DOHH2 (cell line): Measurements from ENCODE around the gene AP4B1.
"Not testable (repeated sequence)": the region's sequence is repeated elsewhere in the genome, so short reads cannot be mapped to it uniquely, and the experiment has no call there.

ENCODE experiments used
- H3F3A ChIP-seq: fragments of 200-600 bp; sonication (generic), shearing (Covaris generic); 2 replicates; pipeline ENCODE4 v1.6.0; 2016; ENCODE audit warnings: antibody characterized with exemption, mild to moderate bottlenecking; ENCODE audit not compliant: control insufficient read depth, insufficient read depth
- H3K27ac ChIP-seq: fragments of 200-600 bp; sonication (generic); 2 replicates; pipeline ENCODE4 v1.5.1; 2014; ENCODE audit warnings: low read depth, mild to moderate bottlenecking, low read length, moderate library complexity
- H3K27me3 ChIP-seq: fragments of 200-600 bp; sonication (generic); 2 replicates; pipeline ENCODE4 v1.6.1; 2014; ENCODE audit warnings: mild to moderate bottlenecking, low read length, mixed read lengths; ENCODE audit not compliant: control insufficient read depth
- H3K36me3 ChIP-seq: fragments of 200-600 bp; sonication (generic); 2 replicates; pipeline ENCODE4 v1.6.1; 2014; ENCODE audit warnings: mild to moderate bottlenecking, low read length, moderate library complexity, mixed read lengths; ENCODE audit not compliant: control insufficient read depth
- H3K4me1 ChIP-seq: fragments of 200-600 bp; sonication (generic); 2 replicates; pipeline ENCODE4 v1.6.1; 2014; ENCODE audit warnings: mild to moderate bottlenecking, low read length, mixed read lengths; ENCODE audit not compliant: control insufficient read depth
- H3K4me2 ChIP-seq: fragments of 200-600 bp; sonication (generic); 2 replicates; pipeline ENCODE4 v1.6.0; 2014; ENCODE audit warnings: mild to moderate bottlenecking, low read length, moderate library complexity
- H3K4me3 ChIP-seq: fragments of 200-600 bp; sonication (generic); 2 replicates; pipeline ENCODE4 v1.5.1; 2014; ENCODE audit warnings: mild to moderate bottlenecking, low read length, mixed read lengths
- H3K79me2 ChIP-seq: fragments of 200-600 bp; sonication (generic); 2 replicates; pipeline ENCODE4 v1.6.1; 2014; ENCODE audit warnings: mild to moderate bottlenecking, low read length, mixed read lengths; ENCODE audit not compliant: control insufficient read depth
- H3K9me2 ChIP-seq: fragments of 200-600 bp; sonication (generic); replicated peaks from 2 replicates; pipeline ENCODE4 v1.6.1; 2014; ENCODE audit warnings: mild to moderate bottlenecking, low read length, mixed read lengths; ENCODE audit not compliant: control insufficient read depth
- H3K9me3 ChIP-seq: fragments of 200-600 bp; sonication (generic); 2 replicates; pipeline ENCODE4 v1.6.1; 2014; ENCODE audit warnings: antibody characterized with exemption, low read length, mixed read lengths; ENCODE audit not compliant: control insufficient read depth, insufficient read depth
- H4K20me1 ChIP-seq: fragments of 200-600 bp; sonication (generic); 2 replicates; pipeline ENCODE4 v1.6.0; 2014; ENCODE audit warnings: low read depth, mild to moderate bottlenecking, antibody characterized with exemption, low read length, moderate library complexity; ENCODE audit not compliant: control insufficient read depth, insufficient read depth
- EZH2phosphoT487 ChIP-seq: fragments of 200-600 bp; sonication (generic); IDR thresholded peaks from 2 replicates; pipeline ENCODE4 v1.6.1; 2017; ENCODE audit warnings: borderline replicate concordance, mild to moderate bottlenecking, antibody characterized with exemption, low read length, moderate library complexity, mixed read lengths
- TF ChIP-seq, protein P1 (sequence below): fragments of 200-600 bp; sonication (generic); IDR thresholded peaks from one replicate; pipeline ENCODE4 v1.5.1; 2014; ENCODE audit warnings: antibody characterized with exemption, mild to moderate bottlenecking, low read depth, low read length; ENCODE audit not compliant: poor library complexity, severe bottlenecking

AP4B1 gene

GRCh38 chr1:113949007-113949406 lies 44.4 kb upstream of the AP4B1 start:
- H3F3A ChIP-seq, result peaks cover 11% of the 10 kb centered on the region; the same call in 1 of the 2 replicates

DNA sequence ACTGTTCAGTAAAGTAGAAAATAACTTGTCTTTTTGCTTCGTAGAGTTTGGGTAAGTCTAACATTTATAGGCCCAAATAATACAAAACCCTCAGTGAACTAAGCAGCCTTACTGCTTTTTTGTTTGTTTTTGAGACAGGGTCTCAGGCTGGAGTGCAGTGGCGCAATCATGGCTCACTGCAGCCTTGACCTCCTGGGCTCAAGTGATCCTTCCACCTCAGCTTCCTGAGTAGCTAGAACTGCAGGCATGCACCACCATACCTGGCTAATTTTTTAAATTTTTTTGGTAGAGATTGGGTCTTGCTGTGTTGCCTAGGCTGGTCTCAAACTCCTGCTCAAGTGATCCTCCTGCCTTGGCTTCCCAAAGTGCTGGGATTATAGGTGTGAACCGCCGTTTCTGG lies 43.6 kb upstream of the AP4B1 start:
- not testable (repeated sequence) for H3K27me3 ChIP-seq, H3K27ac ChIP-seq, H4K20me1 ChIP-seq, H3K4me2 ChIP-seq, H3K4me3 ChIP-seq, H3K9me3 ChIP-seq, H3K9me2 ChIP-seq
- peaks cover 11% of the 10 kb centered on the region; the same call in 1 of the 2 replicates for H3F3A ChIP-seq
- peaks cover 86% of the 10 kb centered on the region for H3K79me2 ChIP-seq
- peaks cover 36% of the 10 kb centered on the region for H3K36me3 ChIP-seq
- H3K4me1 ChIP-seq, result peaks cover 35% of the 10 kb centered on the region

More at GRCh38 chr1:113949007-113949406, 44.4 kb upstream of the AP4B1 start:
- Histone ChIP-seq H3K9me2 (no peaks in the 10 kb centered on the region), H3K4me3 (no peak overlapping the region), H3K27ac (no peak overlapping the region), H3K4me2 (no peak overlapping the region), H3K27me3 (no peaks in the 10 kb centered on the region), H3K36me3 (peaks cover 32% of the 10 kb centered on the region), H3K9me3 (peaks cover 10% of the 10 kb centered on the region; the same call in 1 of the 2 replicates), H4K20me1 (0 out of 2 replicates have a peak, but pooled peaks cover 7% of the 10 kb centered on the region), H3K4me1 (peaks cover 35% of the 10 kb centered on the region), H3K79me2 (peaks cover 78% of the 10 kb centered on the region)
- TF ChIP-seq EZH2phosphoT487, result no peak
- TF ChIP-seq, protein P1, sequence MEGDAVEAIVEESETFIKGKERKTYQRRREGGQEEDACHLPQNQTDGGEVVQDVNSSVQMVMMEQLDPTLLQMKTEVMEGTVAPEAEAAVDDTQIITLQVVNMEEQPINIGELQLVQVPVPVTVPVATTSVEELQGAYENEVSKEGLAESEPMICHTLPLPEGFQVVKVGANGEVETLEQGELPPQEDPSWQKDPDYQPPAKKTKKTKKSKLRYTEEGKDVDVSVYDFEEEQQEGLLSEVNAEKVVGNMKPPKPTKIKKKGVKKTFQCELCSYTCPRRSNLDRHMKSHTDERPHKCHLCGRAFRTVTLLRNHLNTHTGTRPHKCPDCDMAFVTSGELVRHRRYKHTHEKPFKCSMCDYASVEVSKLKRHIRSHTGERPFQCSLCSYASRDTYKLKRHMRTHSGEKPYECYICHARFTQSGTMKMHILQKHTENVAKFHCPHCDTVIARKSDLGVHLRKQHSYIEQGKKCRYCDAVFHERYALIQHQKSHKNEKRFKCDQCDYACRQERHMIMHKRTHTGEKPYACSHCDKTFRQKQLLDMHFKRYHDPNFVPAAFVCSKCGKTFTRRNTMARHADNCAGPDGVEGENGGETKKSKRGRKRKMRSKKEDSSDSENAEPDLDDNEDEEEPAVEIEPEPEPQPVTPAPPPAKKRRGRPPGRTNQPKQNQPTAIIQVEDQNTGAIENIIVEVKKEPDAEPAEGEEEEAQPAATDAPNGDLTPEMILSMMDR, result no peak

DNA sequence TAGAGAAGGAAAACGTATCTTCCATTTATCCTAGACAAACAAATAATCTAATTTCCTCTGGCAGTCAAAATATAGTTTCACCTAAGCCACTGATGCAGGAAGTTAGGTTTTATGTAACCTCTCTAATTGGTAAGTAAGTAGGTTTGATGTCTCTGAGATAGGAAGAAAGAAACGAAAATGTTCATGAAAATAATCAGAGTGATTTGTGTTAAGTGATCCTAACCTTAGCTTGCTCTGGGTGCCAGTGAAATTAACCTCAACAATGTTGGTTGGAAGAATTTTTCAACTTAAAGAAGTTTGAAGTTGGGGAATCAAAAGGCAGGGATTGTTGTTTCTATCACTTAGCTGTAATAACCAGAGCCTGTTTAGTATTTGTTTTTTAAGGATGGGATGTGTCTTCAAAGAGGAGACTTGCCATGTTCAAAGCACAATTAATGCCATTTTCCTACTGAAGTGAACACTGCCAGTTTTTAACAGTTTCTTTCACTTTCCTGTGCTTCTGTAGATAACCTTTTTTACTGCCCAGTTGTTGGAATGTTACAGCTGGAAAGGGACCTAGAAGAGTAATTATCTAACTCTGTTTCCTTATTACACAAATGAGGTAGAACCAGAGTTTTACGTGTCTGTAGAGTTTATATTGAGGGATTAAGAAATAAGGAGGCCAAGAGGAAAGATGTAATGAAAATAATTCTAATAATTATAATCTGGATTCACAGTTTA lies 42.9 kb upstream of the AP4B1 start:
- peaks cover 35% of the 10 kb centered on the region for H3K4me1 ChIP-seq
- TF ChIP-seq, protein P1, result no peak
- no peak for TF ChIP-seq EZH2phosphoT487
- peaks cover 89% of the 10 kb centered on the region for H3K79me2 ChIP-seq
- H4K20me1 ChIP-seq, result 0 out of 2 replicates have a peak, but pooled peaks cover 7% of the 10 kb centered on the region
- H3F3A ChIP-seq, result peaks cover 11% of the 10 kb centered on the region; the same call in 1 of the 2 replicates
- peak overlapping the region; percentile 7; the same call in 1 of the 2 replicates for H3K27ac ChIP-seq
- peak overlapping the region; percentile 64 for H3K4me2 ChIP-seq
- peaks cover 10% of the 10 kb centered on the region; the same call in 1 of the 2 replicates for H3K9me3 ChIP-seq
- no peaks in the 10 kb centered on the region for H3K27me3 ChIP-seq
- peaks cover 39% of the 10 kb centered on the region for H3K36me3 ChIP-seq
- H3K4me3 ChIP-seq, result peak overlapping the region; percentile 48
- no peaks in the 10 kb centered on the region for H3K9me2 ChIP-seq
